H9 (cell line): ENCODE measurements around the gene NKAIN2. TPM values are rescaled to one million over a fixed set of nuclear protein-coding genes. Genes with fewer than 3 reads are reported as not detected.

ENCODE experiments used
- DNase-seq: peaks from one replicate; pipeline ENCODE4 v3.0.0-alpha.2; 2017
- H2AFZ ChIP-seq: one replicate; pipeline ENCODE4 v1.6.1; 2013; ENCODE audit warnings: mild to moderate bottlenecking, low read length, control low read depth, moderate library complexity
- H2AK5ac ChIP-seq: 2 replicates; pipeline ENCODE4 v1.6.1; 2013; ENCODE audit warnings: low read length, control low read depth, mixed read lengths; ENCODE audit not compliant: insufficient read length
- H2BK120ac ChIP-seq: one replicate; pipeline ENCODE4 v1.6.1; 2013; ENCODE audit warnings: low read depth, mild to moderate bottlenecking, low read length, control low read depth, inconsistent platforms; ENCODE audit not compliant: poor library complexity, severe bottlenecking
- H2BK12ac ChIP-seq: 2 replicates; pipeline ENCODE4 v1.6.1; 2013; ENCODE audit warnings: low read length, control low read depth, mixed read lengths, low read depth; ENCODE audit not compliant: insufficient read length
- H2BK15ac ChIP-seq: 2 replicates; pipeline ENCODE4 v1.6.1; 2013; ENCODE audit warnings: low read depth, low read length, control low read depth
- H2BK20ac ChIP-seq: one replicate; pipeline ENCODE4 v1.6.1; 2013; ENCODE audit warnings: low read depth, mild to moderate bottlenecking, low read length, control low read depth, inconsistent platforms; ENCODE audit not compliant: poor library complexity, severe bottlenecking
- H2BK5ac ChIP-seq: 2 replicates; pipeline ENCODE4 v1.6.1; 2013; ENCODE audit warnings: low read length, control low read depth, mixed read lengths; ENCODE audit not compliant: insufficient read length
- H3K14ac ChIP-seq: 2 replicates; pipeline ENCODE4 v1.6.1; 2013; ENCODE audit warnings: low read length, control low read depth; ENCODE audit not compliant: insufficient read depth
- H3K18ac ChIP-seq: 2 replicates; pipeline ENCODE4 v1.6.1; 2013; ENCODE audit warnings: low read depth, mild to moderate bottlenecking, mixed read lengths, low read length, control low read depth; ENCODE audit not compliant: insufficient read length
- H3K23ac ChIP-seq: 2 replicates; pipeline ENCODE4 v1.6.1; 2013; ENCODE audit warnings: low read length, control low read depth, mixed read lengths, low read depth; ENCODE audit not compliant: insufficient read length
- H3K23me2 ChIP-seq: 2 replicates; pipeline ENCODE4 v1.6.1; 2013; ENCODE audit warnings: low read depth, mild to moderate bottlenecking, mixed read lengths, low read length, control low read depth; ENCODE audit not compliant: insufficient read length, poor library complexity, severe bottlenecking
- H3K27ac ChIP-seq: 2 replicates; pipeline ENCODE4 v1.5.1; 2013; ENCODE audit warnings: low read length, control low read depth, mixed read lengths, low read depth; ENCODE audit not compliant: insufficient read length
- H3K27me3 ChIP-seq: 2 replicates; pipeline ENCODE4 v1.6.1; 2013; ENCODE audit warnings: low read length, control low read depth, inconsistent platforms; ENCODE audit not compliant: insufficient read depth
- H3K4ac ChIP-seq: 2 replicates; pipeline ENCODE4 v1.6.1; 2013; ENCODE audit warnings: low read depth, mild to moderate bottlenecking, control low read depth, inconsistent platforms, low read length, moderate library complexity
- H3K4me1 ChIP-seq: 2 replicates; pipeline ENCODE4 v1.6.1; 2013; ENCODE audit warnings: low read length, control low read depth, inconsistent platforms; ENCODE audit not compliant: insufficient read depth
- H3K4me2 ChIP-seq: 2 replicates; pipeline ENCODE4 v1.6.1; 2013; ENCODE audit warnings: low read length, control low read depth, mixed read lengths; ENCODE audit not compliant: insufficient read length, insufficient read depth
- H3K56ac ChIP-seq: 2 replicates; pipeline ENCODE4 v1.6.1; 2013; ENCODE audit warnings: low read depth, mild to moderate bottlenecking, mixed read lengths, low read length, control low read depth; ENCODE audit not compliant: insufficient read length
- H3K79me1 ChIP-seq: 2 replicates; pipeline ENCODE4 v1.6.1; 2013; ENCODE audit warnings: low read depth, mild to moderate bottlenecking, moderate library complexity, low read length, control low read depth, inconsistent platforms; ENCODE audit not compliant: insufficient read depth, poor library complexity, severe bottlenecking
- H3K79me2 ChIP-seq: 2 replicates; pipeline ENCODE4 v1.6.1; 2013; ENCODE audit warnings: low read length, control low read depth, inconsistent platforms; ENCODE audit not compliant: insufficient read depth
- H3K9ac ChIP-seq: 2 replicates; pipeline ENCODE4 v1.6.1; 2013; ENCODE audit warnings: low read length, control low read depth, mixed read lengths; ENCODE audit not compliant: insufficient read length; ENCODE audit errors: extremely low read depth
- H3K9me3 ChIP-seq: one replicate; pipeline ENCODE4 v1.6.1; 2013; ENCODE audit warnings: low read depth, low read length, inconsistent platforms; ENCODE audit not compliant: control insufficient read depth
- H3T11ph ChIP-seq: one replicate; pipeline ENCODE4 v1.6.1; 2013; ENCODE audit warnings: mild to moderate bottlenecking, low read length, control low read depth, inconsistent platforms
- H4K20me1 ChIP-seq: one replicate; pipeline ENCODE4 v1.6.1; 2013; ENCODE audit not compliant: control insufficient read depth, insufficient read length, insufficient read depth
- H4K5ac ChIP-seq: 2 replicates; pipeline ENCODE4 v1.6.1; 2013; ENCODE audit warnings: low read depth, mild to moderate bottlenecking, mixed read lengths, low read length, control low read depth; ENCODE audit not compliant: insufficient read length
- H4K8ac ChIP-seq: replicated peaks from 2 replicates; pipeline ENCODE4 v1.6.1; 2013; ENCODE audit warnings: low read length, control low read depth, mixed read lengths, low read depth; ENCODE audit not compliant: insufficient read length
- H4K91ac ChIP-seq: 2 replicates; pipeline ENCODE4 v1.6.1; 2013; ENCODE audit warnings: low read depth, mild to moderate bottlenecking, moderate library complexity, mixed read lengths, low read length, control low read depth; ENCODE audit not compliant: insufficient read length
- H3K27ac Mint-ChIP-seq, 3 experiments: 2 replicates in 2 of 3; 3 replicates in 1 of 3; pipeline ENCODE4 v1.8.0; 2020 to 2021; ENCODE audit warnings: mixed read lengths in 3 of 3, mild to moderate bottlenecking in 1 of 3, moderate library complexity in 1 of 3
- H3K27me3 Mint-ChIP-seq: 2 replicates; pipeline ENCODE4 v1.8.0; 2021; ENCODE audit warnings: low read depth, mild to moderate bottlenecking, moderate library complexity, mixed read lengths
- H3K36me3 Mint-ChIP-seq, 3 experiments: 2 replicates in 2 of 3; 3 replicates in 1 of 3; pipeline ENCODE4 v1.8.0; 2020 to 2021; ENCODE audit warnings: low read depth in 3 of 3, mixed read lengths in 3 of 3; ENCODE audit not compliant: insufficient read depth in 1 of 3
- H3K4me1 Mint-ChIP-seq, 2 experiments: 2 replicates each; pipeline ENCODE4 v1.8.0; 2020; ENCODE audit warnings: mixed read lengths in 2 of 2
- H3K4me3 Mint-ChIP-seq, 2 experiments: 2 replicates in 1 of 2; 3 replicates in 1 of 2; pipeline ENCODE4 v1.8.0; 2020 to 2021; ENCODE audit warnings: mild to moderate bottlenecking in 2 of 2, mixed read lengths in 2 of 2, moderate library complexity in 1 of 2
- H3K9me3 Mint-ChIP-seq, 2 experiments: 2 replicates in 1 of 2; 3 replicates in 1 of 2; pipeline ENCODE4 v1.8.0; 2020; ENCODE audit warnings: mild to moderate bottlenecking in 2 of 2, mixed read lengths in 2 of 2, moderate library complexity in 1 of 2
- total RNA-seq: library from RNA; stranded (reverse); gene quantifications from 2 replicates; pipeline ENCODE4 v1.2.1, GENCODE V29; 2021
- TF ChIP-seq, protein P1 (sequence below): fragments of 200-600 bp; sonication (generic); conservative IDR thresholded peaks from 3 replicates; pipeline ENCODE4 v1.8.0; 2021; ENCODE audit warnings: antibody characterized with exemption, mild to moderate bottlenecking

Gene NKAIN2
- total RNA-seq, 1 experiment from 2014 or later, result 0.17 TPM

DNA sequence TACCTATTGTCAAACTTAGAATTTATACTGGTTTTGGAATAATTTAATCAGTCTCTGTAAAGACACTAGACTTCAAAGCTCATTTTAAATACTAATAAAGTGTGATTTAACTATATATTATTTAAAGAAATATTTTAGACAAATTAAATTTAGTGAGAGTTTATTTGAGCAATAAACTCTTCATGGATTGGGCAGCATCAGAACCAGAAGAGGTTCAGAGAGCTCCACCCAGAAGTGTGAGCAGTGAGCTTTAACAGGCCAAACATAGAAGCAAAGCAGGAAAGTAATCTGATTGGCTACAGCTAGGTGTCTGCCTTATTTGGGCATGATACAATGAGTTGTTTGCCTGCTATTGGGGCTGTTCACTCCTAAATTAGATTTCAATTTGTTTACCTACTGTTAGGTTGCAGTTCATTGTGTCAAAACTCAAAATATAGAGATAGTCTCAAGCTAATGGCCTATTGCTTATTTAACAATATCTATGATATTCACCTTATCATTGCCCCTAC is 803.5 kb downstream of the NKAIN2 start:
- Histone ChIP-seq H3K4me1 (no peaks in the 10 kb centered on the region), H3K23me2 (no peaks in the 10 kb centered on the region), H4K5ac (no peak overlapping the region), H2AFZ (no peak overlapping the region), H4K20me1 (no peaks in the 10 kb centered on the region), H3K18ac (no peak overlapping the region), H3K4ac (no peak overlapping the region), H2AK5ac (no peak overlapping the region), H3K9ac (no peak overlapping the region), H2BK5ac (no peak overlapping the region), H3K9me3 (no peaks in the 10 kb centered on the region), H3K4me2 (no peak overlapping the region), H4K91ac (no peak overlapping the region), H3T11ph (no peak overlapping the region), H3K79me1 (no peaks in the 10 kb centered on the region), H2BK12ac (no peak overlapping the region), H3K14ac (no peak overlapping the region), H3K23ac (no peak overlapping the region), H4K8ac (no peak overlapping the region), H2BK15ac (no peak overlapping the region), H3K27me3 (no peaks in the 10 kb centered on the region), H3K56ac (no peak overlapping the region), H3K79me2 (no peaks in the 10 kb centered on the region), H2BK120ac (no peak overlapping the region), H3K27ac (no peak overlapping the region), H2BK20ac (no peak overlapping the region)
- no peak overlapping the region for H3K27ac Mint-ChIP-seq
- no peaks in the 10 kb centered on the region for H3K27me3 Mint-ChIP-seq
- H3K36me3 Mint-ChIP-seq, result no peaks in the 10 kb centered on the region
- no peak for DNase-seq
- H3K4me3 Mint-ChIP-seq, result no peak overlapping the region
- no peaks in the 10 kb centered on the region for H3K4me1 Mint-ChIP-seq
- peaks cover 0 to 3% of the 10 kb centered on the region in 2 experiments; a peak in 1 of 5 replicates for H3K9me3 Mint-ChIP-seq
- TF ChIP-seq, protein P1, sequence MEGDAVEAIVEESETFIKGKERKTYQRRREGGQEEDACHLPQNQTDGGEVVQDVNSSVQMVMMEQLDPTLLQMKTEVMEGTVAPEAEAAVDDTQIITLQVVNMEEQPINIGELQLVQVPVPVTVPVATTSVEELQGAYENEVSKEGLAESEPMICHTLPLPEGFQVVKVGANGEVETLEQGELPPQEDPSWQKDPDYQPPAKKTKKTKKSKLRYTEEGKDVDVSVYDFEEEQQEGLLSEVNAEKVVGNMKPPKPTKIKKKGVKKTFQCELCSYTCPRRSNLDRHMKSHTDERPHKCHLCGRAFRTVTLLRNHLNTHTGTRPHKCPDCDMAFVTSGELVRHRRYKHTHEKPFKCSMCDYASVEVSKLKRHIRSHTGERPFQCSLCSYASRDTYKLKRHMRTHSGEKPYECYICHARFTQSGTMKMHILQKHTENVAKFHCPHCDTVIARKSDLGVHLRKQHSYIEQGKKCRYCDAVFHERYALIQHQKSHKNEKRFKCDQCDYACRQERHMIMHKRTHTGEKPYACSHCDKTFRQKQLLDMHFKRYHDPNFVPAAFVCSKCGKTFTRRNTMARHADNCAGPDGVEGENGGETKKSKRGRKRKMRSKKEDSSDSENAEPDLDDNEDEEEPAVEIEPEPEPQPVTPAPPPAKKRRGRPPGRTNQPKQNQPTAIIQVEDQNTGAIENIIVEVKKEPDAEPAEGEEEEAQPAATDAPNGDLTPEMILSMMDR, result no peak
